ENCODE results near the gene CMIP.

CMIP gene

GRCh38 chr16:81614171-81614570, 169.6 kb downstream of the CMIP start:
- no peak for TF ChIP-seq CTCF (IDR thresholded peaks at IDR 0.05)

- no peak for TF ChIP-seq CTCF (IDR thresholded peaks at IDR 0.05)
Measured at GRCh38 chr16:81614654-81615359, 170.2 kb downstream of the CMIP start.

- TF ChIP-seq CTCF (IDR thresholded peaks at IDR 0.05): no peak
Measured at GRCh38 chr16:81615411-81615810, 170.8 kb downstream of the CMIP start.

GRCh38 chr16:81615833-81616232, 171.2 kb downstream of the CMIP start:
- no peak for TF ChIP-seq CTCF (IDR thresholded peaks at IDR 0.05)

GRCh38 chr16:81616321-81617020, 171.9 kb downstream of the CMIP start:
- no peak for TF ChIP-seq CTCF (IDR thresholded peaks at IDR 0.05)

GRCh38 chr16:81617021-81617346, 172.4 kb downstream of the CMIP start:
- TF ChIP-seq CTCF (IDR thresholded peaks at IDR 0.05): no peak

- no peak for TF ChIP-seq CTCF (IDR thresholded peaks at IDR 0.05)
Measured at GRCh38 chr16:81618187-81618586, 173.6 kb downstream of the CMIP start.

Data from LNCAP (cell line).